ENCODE measurements around the gene DALRD3.
"Not testable (repeated sequence)": the region's sequence is repeated elsewhere in the genome, so short reads cannot be mapped to it uniquely, and the experiment has no call there.

The DALRD3 gene

DNA sequence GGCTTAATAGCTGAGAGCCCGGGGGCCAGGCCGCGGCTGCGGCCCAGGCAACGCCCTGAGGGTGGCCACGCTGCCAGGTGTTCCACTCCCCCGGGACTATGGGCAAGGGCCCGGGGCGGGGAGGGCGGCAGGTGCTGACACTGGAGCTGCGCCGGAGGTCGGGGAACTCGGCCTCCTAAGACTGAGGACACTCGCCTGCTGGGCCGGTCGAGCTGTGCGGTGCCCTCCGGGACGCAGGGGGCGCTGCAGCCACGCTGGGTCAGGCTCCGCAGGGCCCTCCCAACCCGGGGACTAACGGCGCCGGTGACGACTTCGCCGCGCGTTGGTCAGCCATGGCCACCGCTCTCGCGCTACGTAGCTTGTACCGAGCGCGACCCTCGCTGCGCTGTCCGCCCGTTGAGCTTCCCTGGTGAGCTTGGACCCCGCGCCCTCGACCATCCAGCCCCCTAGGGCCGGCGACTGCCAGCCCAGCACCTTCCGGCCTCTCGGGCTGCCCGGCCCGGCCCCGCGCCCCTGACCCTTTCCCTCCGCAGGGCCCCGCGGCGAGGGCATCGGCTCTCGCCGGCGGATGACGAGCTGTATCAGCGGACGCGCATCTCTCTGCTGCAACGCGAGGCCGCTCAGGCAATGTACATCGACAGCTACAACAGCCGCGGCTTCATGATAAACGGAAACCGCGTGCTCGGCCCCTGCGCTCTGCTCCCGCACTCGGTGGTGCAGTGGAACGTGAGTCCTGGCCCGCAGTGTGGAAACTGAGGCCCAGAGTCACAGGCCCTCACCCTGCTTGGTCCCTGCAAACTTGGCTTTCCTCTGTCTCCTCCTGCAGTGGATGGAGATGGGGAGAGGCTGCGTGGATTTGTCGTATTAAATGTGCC, 3.7 kb upstream of the DALRD3 start, which contains the start of gene NDUFAF3:
NDUFAF3 (plus strand) TSS at position 309 of the 875 bp plus-strand sequence; CDS start at position 333, 24 bp downstream.
- peak; percentile 97 for DNase-seq

DNA sequence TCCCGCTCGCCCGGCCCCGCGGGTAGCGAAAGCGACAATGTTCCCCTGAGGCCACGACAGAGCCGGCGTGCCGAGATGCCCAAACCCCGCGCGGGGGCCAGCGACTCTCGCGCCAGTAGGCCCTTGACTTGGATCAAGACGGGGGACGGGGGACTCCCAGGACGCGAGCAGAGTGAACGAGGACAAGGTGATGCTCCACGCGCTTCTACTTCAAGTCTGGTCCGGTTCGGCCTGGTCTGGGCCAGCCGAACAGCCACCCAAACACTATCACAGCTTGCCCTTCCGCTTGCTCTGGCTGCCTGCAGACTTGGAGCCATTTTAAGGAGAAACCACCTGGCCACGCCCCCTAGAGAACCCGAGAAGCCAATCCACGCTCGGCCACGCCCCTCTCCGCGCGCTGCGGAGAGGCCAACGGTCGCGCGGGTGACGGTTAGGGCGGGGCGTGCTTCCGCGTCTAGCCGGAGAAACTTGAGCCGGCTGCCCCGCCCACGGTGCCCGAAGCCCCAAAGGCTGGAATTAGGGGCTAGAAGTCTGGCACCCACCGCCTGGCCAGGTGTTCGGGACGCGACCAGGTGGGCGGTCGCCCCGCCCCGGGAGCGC, 2.9 kb upstream of the DALRD3 start:
- peak; percentile 99 for DNase-seq

DNA sequence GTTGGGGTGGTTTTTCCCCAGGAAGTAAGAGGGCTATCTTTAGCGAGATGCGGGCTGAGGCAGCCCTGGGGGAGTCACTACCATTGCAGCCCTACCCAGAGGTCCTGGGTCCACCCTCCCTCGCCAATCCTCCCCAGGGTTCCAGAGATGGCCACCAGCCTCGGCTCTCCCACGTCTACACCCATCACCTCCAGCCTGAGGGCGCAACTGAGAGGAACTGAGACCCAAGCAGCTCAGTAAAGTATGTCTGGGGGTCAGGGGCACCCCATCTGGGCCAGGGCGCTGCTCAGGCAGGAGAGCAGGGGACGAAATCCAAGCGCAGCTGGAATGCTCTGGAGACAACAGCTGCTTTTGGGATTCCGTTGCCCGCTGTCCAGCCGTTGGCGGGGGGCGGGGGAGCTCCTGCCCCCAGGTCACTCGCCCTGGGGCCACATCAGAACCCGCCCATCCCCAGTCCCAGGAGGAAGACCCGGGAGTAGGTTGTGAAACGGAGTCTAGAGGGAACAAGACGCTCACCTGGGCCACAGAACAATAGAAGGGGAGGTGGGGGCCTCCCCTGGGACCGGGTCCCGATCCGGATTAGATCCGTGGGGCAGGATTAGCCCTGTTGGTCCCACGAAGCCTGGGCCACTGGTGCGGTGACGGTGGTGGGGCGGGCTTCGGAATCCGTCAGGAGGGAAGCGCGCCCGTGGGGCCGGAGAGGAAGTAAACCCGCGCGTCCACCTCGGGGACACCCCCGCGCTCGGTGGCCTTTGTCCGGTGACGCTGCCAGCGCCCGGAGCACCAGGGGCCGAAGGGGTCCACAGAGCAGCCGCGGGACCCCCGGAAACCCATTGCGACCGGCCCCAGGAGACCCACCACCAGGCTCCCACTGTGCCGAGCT, 2.2 kb upstream of the DALRD3 start:
- peak; percentile 51 for DNase-seq

DNA sequence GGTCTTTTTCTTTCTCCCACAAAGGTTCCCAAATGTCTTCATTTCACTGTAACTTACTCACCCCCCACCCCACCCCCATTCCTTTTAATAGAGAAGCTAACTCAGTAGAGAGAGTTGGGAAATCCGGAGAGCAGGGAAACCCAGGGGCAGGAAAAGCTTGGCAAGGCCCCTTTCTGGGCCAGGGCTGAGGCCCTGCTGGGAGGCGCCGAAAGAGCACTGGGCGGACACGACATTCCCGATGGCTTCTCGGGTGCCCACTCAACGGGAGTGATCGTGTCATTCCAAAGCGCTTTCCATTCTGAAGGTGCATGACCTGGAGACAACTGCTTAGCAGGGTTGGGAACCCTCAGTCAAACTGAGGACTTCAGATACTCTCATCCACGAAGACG, 1.6 kb upstream of the DALRD3 start:
- DNase-seq, result no peak

DNA sequence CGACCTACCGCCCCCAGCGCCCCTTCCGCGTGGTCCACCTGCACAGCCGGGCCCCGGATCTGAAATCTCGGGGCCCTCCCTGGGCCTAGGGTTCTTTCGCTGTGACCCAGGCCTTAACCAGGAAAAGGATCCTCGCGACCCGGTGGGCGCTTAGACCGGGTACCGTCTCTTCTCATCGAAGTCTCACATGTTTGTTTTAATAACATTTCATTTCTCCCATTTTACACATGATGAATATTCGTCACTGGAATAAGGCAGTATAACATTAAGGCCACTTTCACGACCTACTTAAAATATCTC, 277 bp upstream of the DALRD3 start:
- DNase-seq, result no peak

DNA sequence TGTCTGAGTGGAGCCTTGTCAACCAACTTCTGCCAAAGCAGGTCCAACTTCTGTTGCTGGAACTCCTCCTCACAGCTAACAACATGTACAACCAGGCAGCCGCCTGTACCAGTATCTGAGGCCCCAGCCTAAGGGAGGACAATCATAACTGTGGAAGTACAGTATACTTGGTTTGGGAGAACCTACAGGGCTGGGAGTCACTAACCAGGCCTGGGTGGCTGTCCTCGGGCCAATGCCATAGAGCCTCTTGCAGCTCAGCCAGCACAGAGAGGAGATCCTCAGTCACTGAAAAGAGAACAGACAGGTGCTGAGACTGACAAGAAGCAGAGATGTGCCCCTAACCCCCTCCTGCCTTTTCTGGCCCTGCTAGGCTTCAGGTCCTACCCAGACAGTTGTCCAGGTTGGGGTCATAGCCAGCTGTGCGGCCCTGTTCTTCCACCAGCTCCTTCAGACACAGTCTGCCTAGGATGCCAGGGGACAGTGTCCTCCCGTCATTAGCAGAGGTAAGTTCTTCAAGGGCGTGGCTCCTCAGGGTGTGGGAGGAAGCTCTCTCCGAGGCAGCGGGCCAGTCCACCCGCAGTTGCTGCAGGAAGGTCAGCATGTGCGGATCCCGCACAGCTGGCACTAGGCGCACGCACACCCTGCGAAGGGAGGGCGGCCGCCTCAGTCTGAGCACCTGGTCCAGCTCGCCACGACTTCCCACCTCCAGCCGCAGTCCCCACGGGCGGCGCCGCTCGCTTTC, 980 bp downstream of the DALRD3 start:
- no peak for DNase-seq

DNA sequence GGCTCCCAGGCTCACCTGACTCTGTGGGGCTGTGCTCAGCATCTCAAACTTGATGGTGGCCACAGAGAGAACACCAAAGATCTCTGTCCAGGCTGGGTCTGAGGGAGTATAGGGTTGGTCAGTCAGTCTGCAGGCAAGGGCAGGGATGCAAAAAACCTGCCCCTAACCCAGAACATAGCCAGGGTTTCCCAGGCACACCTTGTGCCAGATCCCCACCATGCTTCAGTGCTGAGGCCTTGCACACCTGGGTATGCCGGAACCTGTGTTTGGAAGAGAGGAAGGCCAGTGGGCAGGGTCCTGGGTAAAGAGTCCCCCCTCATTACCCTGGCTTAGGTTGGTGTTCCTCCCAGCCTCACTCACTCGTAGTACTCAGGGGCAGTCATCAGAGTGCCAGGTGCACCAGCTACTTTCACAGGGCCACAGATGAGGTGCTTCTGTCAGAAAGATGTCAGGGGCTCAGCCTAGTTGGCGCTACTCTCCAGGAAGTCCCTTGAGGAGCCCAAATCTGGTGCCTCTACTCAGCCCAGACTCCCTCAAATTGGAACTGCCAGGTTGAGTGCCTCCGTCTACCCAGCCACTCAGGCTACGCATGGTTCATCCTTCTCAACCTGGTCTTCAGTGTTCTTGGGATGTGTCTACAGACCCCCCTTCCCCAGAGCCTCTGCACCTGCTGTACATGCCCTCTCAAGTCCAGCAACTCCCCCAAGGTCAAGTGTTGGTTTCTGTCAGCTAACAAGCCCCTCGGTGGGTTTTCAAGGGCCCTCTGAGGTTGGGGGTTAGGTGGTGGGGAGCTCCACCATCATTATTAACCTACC, 1.8 kb downstream of the DALRD3 start:
- DNase-seq, result no peak

DNA sequence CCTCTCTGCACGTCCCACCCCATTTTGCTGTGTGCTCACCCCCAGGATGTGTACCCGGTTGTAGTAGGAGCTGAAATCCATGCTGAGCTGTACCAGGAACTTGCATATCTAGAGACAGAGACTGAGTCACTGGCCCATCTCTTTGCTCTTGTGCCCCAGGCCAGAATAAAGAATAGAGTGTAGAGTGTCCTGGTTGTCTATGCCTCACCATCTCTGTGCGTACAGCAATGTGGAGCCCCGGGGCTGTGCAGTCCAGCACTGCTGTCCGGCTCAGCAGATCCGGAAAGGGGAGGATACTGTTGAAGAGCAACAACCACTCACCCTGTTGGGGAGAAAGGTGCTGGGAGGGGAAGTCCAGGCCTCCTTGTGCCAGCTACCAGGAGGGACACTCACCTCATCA, 2.6 kb downstream of the DALRD3 start:
- DNase-seq, result no peak

DNA sequence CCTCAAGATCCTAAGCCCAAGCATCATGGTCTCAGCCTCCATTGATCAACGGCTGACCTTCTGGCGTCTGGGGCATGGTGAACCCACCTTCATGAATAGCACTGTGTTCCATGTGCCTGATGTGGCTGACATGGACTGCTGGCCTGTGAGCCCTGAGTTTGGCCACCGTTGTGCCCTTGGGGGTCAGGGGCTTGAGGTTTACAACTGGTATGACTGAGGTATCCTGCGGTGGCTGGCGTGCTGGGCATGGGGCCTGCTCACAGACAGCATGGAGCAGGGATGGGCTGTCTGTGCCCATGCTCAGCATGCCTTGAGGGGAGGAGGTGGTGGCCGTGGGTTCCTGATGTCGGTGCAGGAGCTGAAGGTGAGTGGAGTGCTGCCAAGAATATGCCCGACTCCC, 3.3 kb downstream of the DALRD3 start:
- no peak for DNase-seq

DNA sequence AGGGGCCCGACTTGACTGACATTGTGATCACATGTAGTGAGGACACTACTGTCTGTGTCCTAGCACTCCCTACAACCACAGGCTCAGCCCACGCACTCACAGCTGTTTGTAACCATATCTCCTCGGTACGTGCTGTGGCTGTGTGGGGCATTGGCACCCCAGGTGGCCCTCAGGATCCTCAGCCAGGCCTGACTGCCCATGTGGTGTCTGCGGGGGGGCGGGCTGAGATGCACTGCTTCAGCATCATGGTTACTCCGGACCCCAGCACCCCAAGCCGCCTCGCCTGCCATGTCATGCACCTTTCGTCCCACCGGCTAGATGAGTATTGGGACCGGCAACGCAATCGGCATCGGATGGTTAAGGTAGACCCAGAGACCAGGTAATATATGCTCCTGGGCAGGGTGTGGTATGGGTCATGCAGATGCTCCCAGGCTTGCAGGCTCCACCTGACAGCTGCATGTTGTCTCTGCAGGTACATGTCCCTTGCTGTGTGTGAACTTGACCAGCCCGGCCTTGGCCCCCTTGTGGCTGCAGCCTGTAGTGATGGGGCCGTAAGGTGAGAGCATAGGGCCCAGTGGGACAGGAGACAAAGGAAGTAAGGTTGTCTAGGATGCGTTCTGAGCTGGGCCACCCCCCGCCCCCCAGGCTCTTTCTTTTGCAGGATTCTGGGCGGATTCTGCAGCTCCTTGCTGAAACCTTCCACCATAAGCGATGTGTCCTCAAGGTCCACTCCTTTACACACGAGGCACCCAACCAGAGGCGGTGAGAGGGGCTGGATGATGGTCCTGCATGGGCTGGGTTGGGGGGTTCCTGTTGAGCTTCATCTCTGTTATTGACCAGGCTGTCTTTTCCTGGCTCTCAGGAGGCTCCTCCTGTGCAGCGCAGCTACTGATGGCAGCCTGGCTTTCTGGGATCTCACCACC, 4.4 kb downstream of the DALRD3 start:
- DNase-seq, result no peak

DNA sequence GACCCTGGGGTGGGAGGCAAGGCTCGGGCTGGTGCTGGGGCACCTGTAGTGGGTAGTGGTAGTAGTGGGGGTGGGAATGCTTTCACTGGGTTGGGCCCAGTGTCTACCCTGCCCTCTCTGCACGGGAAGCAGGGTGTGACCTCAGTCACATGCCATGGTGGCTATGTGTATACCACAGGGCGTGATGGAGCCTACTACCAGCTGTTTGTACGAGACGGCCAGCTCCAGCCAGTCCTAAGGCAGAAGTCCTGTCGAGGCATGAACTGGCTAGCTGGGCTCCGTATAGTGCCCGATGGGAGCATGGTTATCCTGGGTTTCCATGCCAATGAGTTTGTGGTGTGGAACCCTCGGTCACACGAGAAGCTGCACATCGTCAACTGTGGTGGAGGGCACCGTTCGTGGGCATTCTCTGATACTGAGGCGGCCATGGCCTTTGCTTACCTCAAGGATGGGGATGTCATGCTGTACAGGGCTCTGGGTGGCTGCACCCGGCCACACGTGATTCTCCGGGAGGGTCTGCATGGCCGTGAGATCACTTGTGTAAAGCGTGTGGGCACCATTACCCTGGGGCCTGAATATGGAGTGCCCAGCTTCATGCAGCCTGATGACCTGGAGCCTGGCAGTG, 5.2 kb downstream of the DALRD3 start:
- DNase-seq, result no peak

DNA sequence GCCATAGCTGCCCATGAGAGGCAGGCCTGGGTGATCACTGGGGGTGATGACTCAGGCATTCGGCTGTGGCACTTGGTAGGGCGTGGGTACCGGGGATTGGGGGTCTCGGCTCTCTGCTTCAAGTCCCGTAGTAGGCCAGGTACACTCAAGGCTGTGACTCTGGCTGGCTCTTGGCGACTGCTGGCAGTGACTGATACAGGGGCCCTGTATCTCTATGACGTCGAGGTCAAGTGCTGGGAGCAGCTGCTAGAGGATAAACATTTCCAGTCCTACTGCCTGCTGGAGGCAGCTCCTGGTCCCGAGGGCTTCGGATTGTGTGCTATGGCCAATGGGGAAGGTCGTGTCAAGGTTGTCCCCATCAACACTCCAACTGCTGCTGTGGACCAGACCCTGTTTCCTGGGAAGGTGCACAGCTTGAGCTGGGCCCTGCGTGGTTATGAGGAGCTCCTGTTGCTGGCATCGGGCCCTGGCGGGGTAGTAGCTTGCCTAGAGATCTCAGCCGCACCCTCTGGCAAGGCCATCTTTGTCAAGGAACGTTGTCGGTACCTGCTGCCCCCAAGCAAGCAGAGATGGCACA, 5.9 kb downstream of the DALRD3 start:
- DNase-seq, result no peak

DNA sequence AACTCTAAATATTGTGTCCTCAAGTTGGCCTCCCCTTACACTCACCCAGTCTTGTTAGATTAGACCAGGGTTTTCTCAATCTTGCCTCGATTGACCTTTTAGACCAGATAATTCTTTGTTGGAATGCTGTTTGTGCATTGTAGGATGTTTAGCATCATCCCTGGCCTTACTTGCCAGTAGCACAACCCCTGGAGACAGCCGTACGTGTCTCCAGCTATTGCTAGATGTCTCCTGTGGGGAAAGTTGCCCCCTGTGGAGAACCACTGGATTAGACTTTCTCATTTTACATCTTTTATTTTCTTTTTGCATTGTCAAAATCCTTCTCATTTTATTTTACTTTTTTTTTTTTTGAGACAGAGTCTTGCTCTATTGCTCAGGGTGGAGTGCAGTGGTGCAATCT, 9.0 kb downstream of the DALRD3 start:
- DNase-seq, result no peak

DNA sequence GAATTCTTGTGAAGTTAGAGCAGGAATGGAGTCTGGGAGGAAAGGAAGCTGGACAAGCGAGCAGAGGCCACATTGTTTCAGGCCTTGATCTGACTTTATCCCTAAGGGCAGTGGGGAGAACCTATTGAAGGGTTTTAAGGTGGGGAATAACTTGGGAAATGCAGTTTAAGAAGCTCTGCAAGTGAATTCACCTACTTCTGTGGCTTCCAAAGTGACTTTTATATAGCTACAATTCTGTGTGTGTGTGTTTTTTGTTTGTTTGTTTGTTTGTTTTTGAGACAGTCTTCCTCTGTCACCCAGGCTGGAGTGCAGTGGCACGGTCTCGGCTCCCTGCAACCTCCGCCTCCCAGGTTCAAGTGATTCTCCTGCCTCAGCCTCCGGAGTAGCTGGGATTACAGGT, 9.8 kb downstream of the DALRD3 start:
- DNase-seq, result not testable (repeated sequence)

DNA sequence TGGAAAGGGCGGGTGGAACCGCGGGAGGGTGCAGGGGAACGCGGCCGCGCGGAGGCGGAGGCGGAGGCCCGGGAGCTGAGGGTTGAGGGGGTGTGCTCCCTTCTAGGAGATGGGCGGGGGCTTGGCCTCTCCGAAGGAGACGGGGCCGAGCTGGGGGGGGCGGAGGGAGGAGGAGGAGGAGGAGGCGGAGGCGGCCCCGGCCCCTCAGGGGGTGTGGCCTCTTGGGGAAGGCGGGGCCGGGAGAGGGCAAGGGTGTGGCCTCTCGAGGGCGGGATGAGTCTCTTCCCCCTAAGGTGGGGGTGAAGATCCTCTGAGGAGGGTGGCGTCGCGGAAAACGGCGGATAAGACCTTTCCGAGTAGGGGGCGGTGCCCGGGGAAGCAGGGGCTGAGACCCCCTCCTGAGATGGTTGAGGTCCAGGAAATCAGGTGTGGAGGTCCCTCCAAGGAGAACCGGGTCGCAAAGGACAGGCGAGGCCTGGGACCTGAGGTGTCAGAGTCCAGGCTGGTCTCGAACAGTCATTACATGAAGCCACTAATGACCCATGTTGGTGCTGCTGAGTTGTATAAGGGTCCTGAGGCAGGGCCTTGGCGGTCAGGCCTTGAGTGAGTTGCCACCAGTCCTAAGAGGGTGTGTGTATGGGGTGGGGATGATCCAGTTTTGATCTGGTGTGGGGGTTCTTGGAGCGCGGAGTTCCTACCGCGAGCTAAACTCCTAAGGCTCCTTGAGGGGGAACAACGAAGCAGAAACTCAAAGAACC, 10.4 kb downstream of the DALRD3 start:
- DNase-seq, result peak; percentile 93

DNA sequence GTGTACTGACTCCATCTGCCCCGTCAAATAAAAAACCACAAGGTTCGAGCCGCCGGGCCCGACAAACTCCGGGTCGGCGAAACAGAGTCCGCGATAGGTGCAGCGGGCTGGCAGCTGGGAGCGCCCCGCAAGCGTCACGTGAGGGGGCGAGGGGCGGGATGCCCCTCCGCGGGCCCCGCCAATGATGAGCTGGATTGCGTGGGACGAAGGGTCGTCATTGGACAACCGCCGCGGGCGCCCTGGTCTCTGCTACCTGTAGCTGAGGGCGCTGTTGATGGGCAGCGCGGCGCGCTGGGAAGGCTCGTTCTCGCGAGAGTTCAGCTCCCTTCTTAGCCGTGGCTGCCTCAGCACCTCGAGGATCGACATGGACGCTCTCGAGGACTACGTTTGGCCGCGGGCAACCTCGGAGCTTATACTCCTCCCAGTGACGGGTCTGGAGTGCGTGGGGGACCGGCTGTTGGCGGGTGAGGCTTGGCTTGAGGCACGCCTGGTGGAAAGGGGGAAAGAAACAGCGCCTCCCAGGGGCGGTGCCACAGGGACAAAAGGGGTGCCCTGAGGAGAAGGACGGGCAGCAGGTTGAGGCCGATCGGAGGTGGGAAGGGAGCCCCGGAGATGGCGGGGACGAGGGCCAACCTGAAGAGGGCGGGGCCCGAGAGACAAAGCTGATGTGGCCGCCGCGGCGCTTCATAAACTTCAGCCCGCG, 11.2 kb downstream of the DALRD3 start, which contains the start of gene WDR6:
WDR6 (plus strand) TSS at position 324 of the 703 bp plus-strand sequence; CDS start at position 365, 41 bp downstream.
- peak; percentile 97 for DNase-seq

DNA sequence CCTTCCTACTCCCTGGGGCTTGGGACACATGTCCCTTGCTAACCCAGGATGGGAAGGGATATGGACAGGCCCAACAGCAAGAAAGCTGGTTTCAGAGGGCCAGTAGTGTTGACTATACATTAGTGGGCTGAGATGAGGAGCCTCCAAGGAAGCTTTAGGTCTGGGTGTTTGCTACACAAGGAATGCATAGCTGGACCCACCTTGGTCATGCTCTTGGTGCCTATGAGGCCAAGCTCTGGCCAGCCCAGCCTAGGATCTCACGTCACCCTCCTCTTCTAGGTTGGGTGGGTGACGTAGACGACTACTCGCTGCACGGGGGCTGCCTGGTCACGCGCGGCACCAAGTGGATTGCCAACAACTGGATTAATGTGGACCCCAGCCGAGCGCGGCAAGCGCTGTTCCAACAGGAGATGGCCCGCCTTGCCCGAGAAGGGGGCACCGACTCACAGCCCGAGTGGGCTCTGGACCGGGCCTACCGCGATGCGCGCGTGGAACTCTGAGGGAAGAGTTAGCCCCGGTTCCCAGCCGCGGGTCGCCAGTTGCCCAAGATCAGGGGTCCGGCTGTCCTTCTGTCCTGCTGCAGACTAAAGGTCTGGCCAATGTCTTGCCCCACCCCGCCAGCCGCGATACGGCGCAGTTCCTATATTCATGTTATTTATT, 11.8 kb downstream of the DALRD3 start:
- peak; percentile 62 for DNase-seq

DNA sequence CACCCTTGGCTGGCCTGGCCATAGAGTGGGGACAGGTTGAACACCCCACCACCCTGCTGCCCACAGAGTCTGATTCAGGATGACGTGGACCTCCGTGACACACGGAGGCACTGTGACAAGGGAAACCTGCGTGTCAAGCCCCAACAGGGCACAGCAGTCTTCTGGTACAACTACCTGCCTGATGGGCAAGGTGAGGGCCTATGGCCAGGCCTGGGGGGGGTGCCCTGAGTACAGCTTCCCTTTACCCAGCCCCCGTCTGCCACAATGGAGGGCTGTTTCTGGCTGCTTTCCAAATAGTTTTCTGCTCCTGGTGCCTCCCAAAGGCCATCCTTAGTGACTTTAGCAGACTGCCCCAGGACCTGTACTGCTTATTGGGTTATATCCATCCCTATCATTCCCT, 12.4 kb downstream of the DALRD3 start:
- no peak for DNase-seq
